Activated B cell treated with CpG ODN at 0.5 μM for 24 hours (primary cell): ENCODE measurements around the gene CAPN13. TPM values are rescaled to one million over a fixed set of nuclear protein-coding genes. Genes with fewer than 3 reads are reported as not detected.

Experiments
- ATAC-seq: fragments of 200-7000 bp; cut with Tn5 transposase; one replicate; pipeline ENCODE4 v1.10.0; 2021; ENCODE audit warnings: low read depth, mild to moderate bottlenecking, moderate library complexity
- CTCF ChIA-PET: fragments of 350-600 bp; sonication (Branson Sonifier 250); formaldehyde crosslinking; loops from one replicate; lab custom pipeline; 2021; ENCODE audit warnings: antibody characterized with exemption; lab: Charles Lee
- POLR2A ChIA-PET: fragments of 350-600 bp; sonication (Branson Sonifier 250); formaldehyde crosslinking; loops from one replicate; lab custom pipeline; 2021; ENCODE audit warnings: antibody characterized with exemption; lab: Charles Lee
- DNase-seq: peaks from one replicate; pipeline ENCODE4 v3.0.0; 2022
- H3K27ac Mint-ChIP-seq: one replicate; pipeline ENCODE4 v1.8.0; 2020; ENCODE audit warnings: mixed read lengths
- H3K27me3 Mint-ChIP-seq: one replicate; pipeline ENCODE4 v1.8.0; 2021; ENCODE audit warnings: mixed read lengths
- H3K36me3 Mint-ChIP-seq: one replicate; pipeline ENCODE4 v1.8.0; 2021; ENCODE audit warnings: low read depth, mixed read lengths
- H3K4me1 Mint-ChIP-seq: one replicate; pipeline ENCODE4 v1.8.0; 2021; ENCODE audit warnings: mixed read lengths
- H3K4me3 Mint-ChIP-seq: one replicate; pipeline ENCODE4 v1.8.0; 2020; ENCODE audit warnings: mild to moderate bottlenecking, mixed read lengths
- H3K9me3 Mint-ChIP-seq: one replicate; pipeline ENCODE4 v1.8.0; 2020; ENCODE audit warnings: mixed read lengths
- CTCF ChIP-seq: fragments of 200-600 bp; IDR thresholded peaks from one replicate; pipeline ENCODE4 v1.8.0; 2022; ENCODE audit warnings: antibody characterized with exemption, mild to moderate bottlenecking
- intact Hi-C: fragments of 100-400 bp; cut with micrococcal nuclease; formaldehyde crosslinking; loops from one replicate; pipeline ENCODE4 v1.15.1; 2024
- total RNA-seq: library from RNA; stranded (reverse); gene quantifications from 2 replicates; pipeline ENCODE4 v1.2.3, GENCODE V29; 2022

Gene CAPN13
- total RNA-seq, 1 donor from 2014 or later = not detected

- POLR2A ChIA-PET = no interaction called here
- ATAC-seq = no peak
These were observed 49.0 kb downstream of the CAPN13 start for GRCh38 chr2:30758191-30758651.

GRCh38 chr2:30757749-30758148, 49.5 kb downstream of the CAPN13 start:
- POLR2A ChIA-PET = no interaction called here

More at GRCh38 chr2:30758191-30758651, 49.0 kb downstream of the CAPN13 start:
- intact Hi-C loops = no loop called here
- no peak overlapping the region for H3K4me3 Mint-ChIP-seq
- H3K27me3 Mint-ChIP-seq = peaks cover 13% of the 10 kb centered on the region
- H3K4me1 Mint-ChIP-seq = peaks cover 1% of the 10 kb centered on the region
- CTCF ChIA-PET = no interaction called here
- no peak for TF ChIP-seq CTCF
- no peak overlapping the region for H3K27ac Mint-ChIP-seq
- H3K9me3 Mint-ChIP-seq = no peaks in the 10 kb centered on the region
- H3K36me3 Mint-ChIP-seq = no peaks in the 10 kb centered on the region
- DNase-seq = no peak

GRCh38 chr2:30756971-30757370, 50.3 kb downstream of the CAPN13 start:
- ATAC-seq (no peak), DNase-seq (no peak)
- CTCF ChIA-PET = no interaction called here
- Mint-ChIP-seq H3K9me3 (no peaks in the 10 kb centered on the region), H3K27ac (no peak overlapping the region), H3K27me3 (peaks cover 13% of the 10 kb centered on the region), H3K4me1 (no peaks in the 10 kb centered on the region), H3K36me3 (no peaks in the 10 kb centered on the region), H3K4me3 (no peak overlapping the region)
- intact Hi-C loops = no loop called here
- POLR2A ChIA-PET = no interaction called here
- TF ChIP-seq CTCF = no peak

More at GRCh38 chr2:30757749-30758148, 49.5 kb downstream of the CAPN13 start:
- intact Hi-C loops = no loop called here
- Mint-ChIP-seq H3K9me3 (no peaks in the 10 kb centered on the region), H3K36me3 (no peaks in the 10 kb centered on the region), H3K4me3 (no peak overlapping the region), H3K27me3 (peaks cover 13% of the 10 kb centered on the region), H3K4me1 (peaks cover 1% of the 10 kb centered on the region), H3K27ac (no peak overlapping the region)
- no peak for ATAC-seq
- CTCF ChIA-PET = no interaction called here
- DNase-seq = no peak
- no peak for TF ChIP-seq CTCF

- no peak overlapping the region for H3K27ac Mint-ChIP-seq
- CTCF ChIA-PET = no interaction called here
- no peak for TF ChIP-seq CTCF
- H3K4me1 Mint-ChIP-seq = no peaks in the 10 kb centered on the region
- no peak for ATAC-seq
- no peak for DNase-seq
- H3K36me3 Mint-ChIP-seq = no peaks in the 10 kb centered on the region
- H3K4me3 Mint-ChIP-seq = no peak overlapping the region
- peaks cover 13% of the 10 kb centered on the region for H3K27me3 Mint-ChIP-seq
- POLR2A ChIA-PET = no interaction called here
- intact Hi-C loops = no loop called here
- H3K9me3 Mint-ChIP-seq = no peaks in the 10 kb centered on the region
These were observed 51.1 kb downstream of the CAPN13 start for GRCh38 chr2:30756051-30756719.

GRCh38 chr2:30753630-30754029, 53.6 kb downstream of the CAPN13 start:
- Mint-ChIP-seq H3K4me1 (no peaks in the 10 kb centered on the region), H3K36me3 (no peaks in the 10 kb centered on the region), H3K9me3 (no peaks in the 10 kb centered on the region), H3K27ac (no peak overlapping the region), H3K27me3 (peaks cover 19% of the 10 kb centered on the region), H3K4me3 (no peak overlapping the region)
- intact Hi-C loops = no loop called here
- POLR2A ChIA-PET = no interaction called here
- CTCF ChIA-PET = no interaction called here
- DNase-seq (no peak), ATAC-seq (no peak)
- no peak for TF ChIP-seq CTCF
